IMR-90 (cell line): ENCODE measurements around the gene PRDM2. TPM values are rescaled to one million over a fixed set of nuclear protein-coding genes. Genes with fewer than 3 reads are reported as not detected.

Source experiments
- ATAC-seq: fragments of 200-7000 bp; cut with Tn5 transposase; 2 replicates; pipeline ENCODE4 v1.9.1; 2020; ENCODE audit warnings: low read depth, mild to moderate bottlenecking, moderate library complexity
- BruUV-seq: library from RNA; stranded (reverse); fragments of 400-500 nt; replicated peaks from 2 replicates; lab custom pipeline; 2021; lab: Mats Ljungman, UMichigan
- CTCF ChIA-PET: fragments of 300-600 bp; formaldehyde crosslinking; extraction: SDS; loops from one replicate; lab custom pipeline; 2021; ENCODE audit warnings: antibody characterized with exemption; lab: Yijun Ruan, JAX
- POLR2A ChIA-PET: fragments of 300-600 bp; sonication (Branson Sonifier 250); formaldehyde crosslinking; loops from one replicate; lab custom pipeline; 2022; ENCODE audit warnings: antibody characterized with exemption; ENCODE audit not compliant: unreplicated experiment; lab: Charles Lee
- DNase-seq: peaks from one replicate; pipeline ENCODE4 v3.0.0; 2013
- H2AFZ ChIP-seq: replicated peaks from 2 replicates; pipeline ENCODE3; 2013; ENCODE audit warnings: low read length, mild to moderate bottlenecking; ENCODE audit not compliant: poor library complexity
- H2AK5ac ChIP-seq: 2 replicates; pipeline ENCODE4 v1.6.1; 2013; ENCODE audit warnings: low read depth, low read length, inconsistent platforms
- H2AK9ac ChIP-seq: replicated peaks from 2 replicates; pipeline ENCODE3; 2013; ENCODE audit warnings: mild to moderate bottlenecking, low read depth, low read length, moderate library complexity; ENCODE audit not compliant: poor library complexity
- H2BK120ac ChIP-seq: 2 replicates; pipeline ENCODE4 v1.6.1; 2013; ENCODE audit warnings: low read depth, low read length, inconsistent platforms
- H2BK15ac ChIP-seq: 3 replicates; pipeline ENCODE4 v1.6.1; 2013; ENCODE audit warnings: low read depth, low read length, inconsistent platforms
- H2BK20ac ChIP-seq: 2 replicates; pipeline ENCODE4 v1.6.1; 2013; ENCODE audit warnings: low read depth, mild to moderate bottlenecking, inconsistent platforms, low read length, moderate library complexity
- H2BK5ac ChIP-seq: 2 replicates; pipeline ENCODE4 v1.6.1; 2013; ENCODE audit warnings: mild to moderate bottlenecking, low read depth, low read length, inconsistent platforms; ENCODE audit not compliant: poor library complexity, severe bottlenecking
- H3K14ac ChIP-seq: replicated peaks from 2 replicates; pipeline ENCODE4 v1.6.1; 2013; ENCODE audit warnings: low read depth, low read length, inconsistent platforms
- H3K18ac ChIP-seq: 2 replicates; pipeline ENCODE4 v1.6.1; 2013; ENCODE audit warnings: low read depth, low read length, control low read depth
- H3K23ac ChIP-seq: 2 replicates; pipeline ENCODE4 v1.6.1; 2013; ENCODE audit warnings: low read depth, low read length, inconsistent platforms
- H3K27ac ChIP-seq: 2 replicates; pipeline ENCODE4 v1.5.1; 2013; ENCODE audit warnings: mild to moderate bottlenecking, control low read depth, low read length; ENCODE audit not compliant: insufficient read depth
- H3K27me3 ChIP-seq: 2 replicates; pipeline ENCODE4 v1.6.1; 2013; ENCODE audit warnings: low read length; ENCODE audit not compliant: control insufficient read depth, insufficient read depth
- H3K36me3 ChIP-seq: 2 replicates; pipeline ENCODE4 v1.6.1; 2013; ENCODE audit warnings: low read length, mixed read lengths; ENCODE audit not compliant: control insufficient read depth, insufficient read depth
- H3K4ac ChIP-seq: 2 replicates; pipeline ENCODE4 v1.6.1; 2013; ENCODE audit warnings: low read depth, low read length, inconsistent platforms
- H3K4me1 ChIP-seq: 2 replicates; pipeline ENCODE4 v1.6.1; 2013; ENCODE audit warnings: low read length, mixed read lengths; ENCODE audit not compliant: control insufficient read depth, insufficient read depth
- H3K4me2 ChIP-seq: 2 replicates; pipeline ENCODE4 v1.6.1; 2013; ENCODE audit warnings: low read depth, mild to moderate bottlenecking, control low read depth, low read length, moderate library complexity
- H3K4me3 ChIP-seq: 2 replicates; pipeline ENCODE4 v1.5.1; 2013; ENCODE audit warnings: low read depth, mild to moderate bottlenecking, control low read depth, low read length, moderate library complexity; ENCODE audit not compliant: insufficient read depth
- H3K56ac ChIP-seq: 2 replicates; pipeline ENCODE4 v1.6.1; 2013; ENCODE audit warnings: low read length, inconsistent platforms; ENCODE audit not compliant: insufficient read depth; ENCODE audit errors: extremely low read depth
- H3K79me1 ChIP-seq, 2 experiments: 2 replicates each; pipeline ENCODE4 v1.6.1; 2013; ENCODE audit warnings: low read length in 2 of 2, inconsistent platforms in 1 of 2, low read depth in 1 of 2
- H3K9ac ChIP-seq: 2 replicates; pipeline ENCODE4 v1.6.1; 2013; ENCODE audit warnings: low read depth, low read length, control low read depth
- H3K9me1 ChIP-seq: 2 replicates; pipeline ENCODE4 v1.6.1; 2013; ENCODE audit warnings: low read length, inconsistent platforms; ENCODE audit not compliant: insufficient read depth
- H3K9me3 ChIP-seq: 2 replicates; pipeline ENCODE4 v1.6.1; 2013; ENCODE audit warnings: low read length; ENCODE audit not compliant: control insufficient read depth, insufficient read depth
- H4K20me1 ChIP-seq: 2 replicates; pipeline ENCODE4 v1.6.1; 2013; ENCODE audit warnings: low read length, inconsistent platforms; ENCODE audit not compliant: insufficient read depth
- H4K5ac ChIP-seq: 2 replicates; pipeline ENCODE4 v1.6.1; 2013; ENCODE audit warnings: mild to moderate bottlenecking, low read depth, low read length, control low read depth
- H4K8ac ChIP-seq, 2 experiments: 2 replicates each; pipeline ENCODE4 v1.6.1; 2013; ENCODE audit warnings: low read depth in 2 of 2, low read length in 2 of 2, control low read depth in 1 of 2, inconsistent platforms in 1 of 2
- H4K91ac ChIP-seq: 2 replicates; pipeline ENCODE4 v1.6.1; 2013; ENCODE audit warnings: low read depth, low read length, inconsistent platforms; ENCODE audit not compliant: insufficient read depth
- BHLHE40 ChIP-seq: fragments of 150-350 bp; IDR thresholded peaks from 2 replicates; pipeline ENCODE4 v1.6.1; 2016; ENCODE audit warnings: mild to moderate bottlenecking, low read depth, low read length
- CEBPB ChIP-seq: IDR thresholded peaks from 2 replicates; pipeline ENCODE4 v1.6.1; 2012; ENCODE audit warnings: low read depth, low read length, improper control_type of control experiment
- CHD1 ChIP-seq: IDR thresholded peaks from 2 replicates; pipeline ENCODE4 v1.6.1; 2012; ENCODE audit warnings: low read depth, low read length, improper control_type of control experiment
- FOS ChIP-seq: fragments of 150-350 bp; IDR thresholded peaks from 2 replicates; pipeline ENCODE4 v1.6.1; 2016; ENCODE audit warnings: low read depth, low read length
- MAFK ChIP-seq: IDR thresholded peaks from 2 replicates; pipeline ENCODE4 v1.6.1; 2012; ENCODE audit warnings: low read depth, low read length, improper control_type of control experiment
- MAZ ChIP-seq: IDR thresholded peaks from 2 replicates; pipeline ENCODE4 v1.6.1; 2012; ENCODE audit warnings: low read depth, mild to moderate bottlenecking, low read length, improper control_type of control experiment, moderate library complexity, borderline replicate concordance
- MXI1 ChIP-seq: IDR thresholded peaks from 2 replicates; pipeline ENCODE4 v1.6.1; 2012; ENCODE audit warnings: low read depth, mild to moderate bottlenecking, low read length, moderate library complexity, borderline replicate concordance
- NFE2L2 ChIP-seq: fragments of 150-350 bp; IDR thresholded peaks from 2 replicates; pipeline ENCODE4 v1.6.1; 2016; ENCODE audit warnings: low read depth, mild to moderate bottlenecking, low read length
- POLR2A ChIP-seq: IDR thresholded peaks from 2 replicates; pipeline ENCODE4 v1.6.1; 2012; ENCODE audit warnings: mild to moderate bottlenecking, low read depth, low read length
- RAD21 ChIP-seq: IDR thresholded peaks from 2 replicates; pipeline ENCODE4 v1.6.1; 2012; ENCODE audit warnings: low read length, improper control_type of control experiment
- RCOR1 ChIP-seq: IDR thresholded peaks from 2 replicates; pipeline ENCODE4 v1.6.1; 2012; ENCODE audit warnings: mild to moderate bottlenecking, low read length, improper control_type of control experiment; ENCODE audit not compliant: insufficient replicate concordance
- RFX5 ChIP-seq: IDR thresholded peaks from 2 replicates; pipeline ENCODE4 v1.8.0; 2012; ENCODE audit warnings: low read depth, mild to moderate bottlenecking, low read length, moderate library complexity
- SMC3 ChIP-seq: fragments of 150-350 bp; IDR thresholded peaks from 2 replicates; pipeline ENCODE4 v1.6.1; 2016; ENCODE audit warnings: low read depth, mild to moderate bottlenecking, antibody characterized with exemption, low read length, moderate library complexity
- WGBS, 2 experiments: methylation state at CpG; one replicate each; pipeline versions ENCODE4 v1.1.5 to v1.1.7; 2013; ENCODE audit warnings: missing lambda C conversion rate in 2 of 2; ENCODE audit not compliant: insufficient read length in 1 of 2; ENCODE audit errors: extremely low coverage in 2 of 2; 5-methylcytosine and 5-hydroxymethylcytosine counted together
- dilution Hi-C: fragments of 300-500 bp; cut with HindIII; formaldehyde crosslinking; loops from one replicate; pipeline ENCODE4 v1.14.3; 2018; ENCODE audit warnings: low sequenced_read_pairs; ENCODE audit not compliant: unreplicated experiment
- in situ Hi-C: fragments of 300-500 bp; cut with MboI; formaldehyde crosslinking; loops from 3 replicates; pipeline ENCODE4 v1.14.3; 2019; ENCODE audit warnings: low sequenced_read_pairs, inconsistent platforms, mixed read lengths
- intact Hi-C: fragments of 100-400 bp; cut with micrococcal nuclease; formaldehyde crosslinking; loops from 2 replicates; pipeline ENCODE4 v1.10.0; 2022
- polyA plus RNA-seq, 3 experiments: library from polyadenylated mRNA; depleted of rRNA; stranded (reverse); fragments of >200 nt; gene quantifications; 2 replicates each; pipeline ENCODE4 v1.2.3, GENCODE V29; 2012; ENCODE audit warnings: low replicate concordance in 1 of 3
- total RNA-seq: library from RNA; depleted of rRNA; stranded (reverse); fragments of >200 nt; gene quantifications from 2 replicates; pipeline ENCODE4 v1.2.3, GENCODE V29; 2012
- TF ChIP-seq, protein P1 (sequence below): fragments of 150-350 bp; IDR thresholded peaks from 2 replicates; pipeline ENCODE4 v1.6.1; 2016; ENCODE audit warnings: low read depth, mild to moderate bottlenecking, low read length, moderate library complexity, borderline replicate concordance
- TF ChIP-seq, protein P2 (sequence below): fragments of 150-350 bp; IDR thresholded peaks from 2 replicates; pipeline ENCODE4 v1.6.1; 2017; ENCODE audit warnings: mild to moderate bottlenecking, antibody characterized with exemption, low read length, low read depth
- TF ChIP-seq, protein P3 (sequence below): conservative IDR thresholded peaks from 2 replicates; pipeline ENCODE4 v1.5.1; 2012; ENCODE audit warnings: mild to moderate bottlenecking, low read depth, low read length, improper control_type of control experiment

Gene PRDM2
- total and polyA plus RNA-seq, 2 of the 4 experiments (the other 2 are of a cell fraction) = 3.4 to 8.9 TPM

DNA sequence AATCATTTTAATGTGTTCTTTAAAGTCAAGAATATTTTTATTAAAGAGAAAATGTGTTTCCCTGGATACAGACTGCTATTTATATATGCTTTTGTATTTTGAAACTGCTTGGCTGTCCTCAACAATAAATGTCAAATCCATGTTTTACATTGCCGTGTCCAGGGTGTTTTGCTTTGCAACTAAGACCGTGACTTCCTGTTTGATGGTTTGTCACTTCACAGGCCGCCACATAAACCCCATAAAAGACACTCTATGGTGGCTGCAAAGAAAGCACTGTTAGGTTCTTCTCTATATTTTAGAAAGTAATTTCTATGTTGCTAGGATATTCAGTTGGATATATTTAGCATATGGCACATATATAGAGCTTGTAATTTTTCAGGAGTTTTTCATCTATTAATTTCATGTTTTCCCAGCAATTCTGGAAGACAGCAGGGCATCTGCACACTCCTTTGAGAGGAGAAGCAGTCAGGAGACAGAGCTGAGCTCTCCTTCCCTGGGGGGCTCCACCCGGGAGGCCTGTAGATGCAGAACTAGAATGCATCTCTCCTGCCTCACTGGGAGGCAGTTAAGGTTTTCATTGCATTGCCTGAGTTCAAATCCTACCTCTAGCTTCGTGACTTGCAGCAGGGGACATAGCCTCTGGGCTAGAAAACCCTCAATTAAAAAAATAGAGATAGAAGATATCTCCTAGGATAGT is 33.1 kb downstream of the PRDM2 start:
- intact Hi-C loops = no loop called here
- TF ChIP-seq MAZ (no peak), POLR2A (no peak), RAD21 (no peak), NFE2L2 (no peak), BHLHE40 (no peak), SMC3 (no peak), MAFK (no peak), RCOR1 (no peak), CHD1 (no peak), RFX5 (no peak), CEBPB (no peak), FOS (no peak), MXI1 (no peak)
- TF ChIP-seq, protein P1, sequence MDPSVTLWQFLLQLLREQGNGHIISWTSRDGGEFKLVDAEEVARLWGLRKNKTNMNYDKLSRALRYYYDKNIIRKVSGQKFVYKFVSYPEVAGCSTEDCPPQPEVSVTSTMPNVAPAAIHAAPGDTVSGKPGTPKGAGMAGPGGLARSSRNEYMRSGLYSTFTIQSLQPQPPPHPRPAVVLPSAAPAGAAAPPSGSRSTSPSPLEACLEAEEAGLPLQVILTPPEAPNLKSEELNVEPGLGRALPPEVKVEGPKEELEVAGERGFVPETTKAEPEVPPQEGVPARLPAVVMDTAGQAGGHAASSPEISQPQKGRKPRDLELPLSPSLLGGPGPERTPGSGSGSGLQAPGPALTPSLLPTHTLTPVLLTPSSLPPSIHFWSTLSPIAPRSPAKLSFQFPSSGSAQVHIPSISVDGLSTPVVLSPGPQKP = no peak
- TF ChIP-seq, protein P2, sequence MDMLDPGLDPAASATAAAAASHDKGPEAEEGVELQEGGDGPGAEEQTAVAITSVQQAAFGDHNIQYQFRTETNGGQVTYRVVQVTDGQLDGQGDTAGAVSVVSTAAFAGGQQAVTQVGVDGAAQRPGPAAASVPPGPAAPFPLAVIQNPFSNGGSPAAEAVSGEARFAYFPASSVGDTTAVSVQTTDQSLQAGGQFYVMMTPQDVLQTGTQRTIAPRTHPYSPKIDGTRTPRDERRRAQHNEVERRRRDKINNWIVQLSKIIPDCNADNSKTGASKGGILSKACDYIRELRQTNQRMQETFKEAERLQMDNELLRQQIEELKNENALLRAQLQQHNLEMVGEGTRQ = no peak
- TF ChIP-seq, protein P3, sequence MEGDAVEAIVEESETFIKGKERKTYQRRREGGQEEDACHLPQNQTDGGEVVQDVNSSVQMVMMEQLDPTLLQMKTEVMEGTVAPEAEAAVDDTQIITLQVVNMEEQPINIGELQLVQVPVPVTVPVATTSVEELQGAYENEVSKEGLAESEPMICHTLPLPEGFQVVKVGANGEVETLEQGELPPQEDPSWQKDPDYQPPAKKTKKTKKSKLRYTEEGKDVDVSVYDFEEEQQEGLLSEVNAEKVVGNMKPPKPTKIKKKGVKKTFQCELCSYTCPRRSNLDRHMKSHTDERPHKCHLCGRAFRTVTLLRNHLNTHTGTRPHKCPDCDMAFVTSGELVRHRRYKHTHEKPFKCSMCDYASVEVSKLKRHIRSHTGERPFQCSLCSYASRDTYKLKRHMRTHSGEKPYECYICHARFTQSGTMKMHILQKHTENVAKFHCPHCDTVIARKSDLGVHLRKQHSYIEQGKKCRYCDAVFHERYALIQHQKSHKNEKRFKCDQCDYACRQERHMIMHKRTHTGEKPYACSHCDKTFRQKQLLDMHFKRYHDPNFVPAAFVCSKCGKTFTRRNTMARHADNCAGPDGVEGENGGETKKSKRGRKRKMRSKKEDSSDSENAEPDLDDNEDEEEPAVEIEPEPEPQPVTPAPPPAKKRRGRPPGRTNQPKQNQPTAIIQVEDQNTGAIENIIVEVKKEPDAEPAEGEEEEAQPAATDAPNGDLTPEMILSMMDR = no peak
- no peak for ATAC-seq
- no peak overlapping the region for H2AFZ ChIP-seq
- H3K9me3 ChIP-seq = no peaks in the 10 kb centered on the region
- peaks cover 3% of the 10 kb centered on the region; the same call in 1 of the 2 replicates for H3K36me3 ChIP-seq
- peaks cover 7% of the 10 kb centered on the region; the same call in 1 of the 2 replicates for H3K4me1 ChIP-seq
- no peak overlapping the region for H3K14ac ChIP-seq
- 0 out of 4 replicates have a peak, but pooled peaks cover 0 to 3% of the 10 kb centered on the region in 2 experiments for H3K79me1 ChIP-seq
- no peak overlapping the region for H3K4me3 ChIP-seq
- no peak overlapping the region for H3K4ac ChIP-seq
- H3K9ac ChIP-seq = no peak overlapping the region
- peaks cover 5% of the 10 kb centered on the region; the same call in 1 of the 2 replicates for H3K9me1 ChIP-seq
- no peaks in the 10 kb centered on the region for H4K20me1 ChIP-seq
- no peak overlapping the region for H2BK5ac ChIP-seq
- dilution Hi-C loops = no loop called here
- no peak overlapping the region for H2BK20ac ChIP-seq
- no peak overlapping the region for H3K23ac ChIP-seq
- WGBS, 2 experiments = no CpG with 5 or more reads among the region's 5 CpGs
- H2AK5ac ChIP-seq = no peak overlapping the region
- no peak overlapping the region for H2BK120ac ChIP-seq
- no peak overlapping the region for H3K56ac ChIP-seq
- H3K27me3 ChIP-seq = no peaks in the 10 kb centered on the region
- no peak for DNase-seq
- no peak overlapping the region for H4K91ac ChIP-seq
- H2AK9ac ChIP-seq = no peak overlapping the region
- no TSS peak for BruUV-seq
- H4K8ac ChIP-seq = no peak overlapping the region
- H4K5ac ChIP-seq = no peak overlapping the region
- ChIA-PET CTCF (no interaction called here), POLR2A (no interaction called here)
- no peak overlapping the region for H3K4me2 ChIP-seq
- H3K27ac ChIP-seq = no peak overlapping the region
- H3K18ac ChIP-seq = no peak overlapping the region
- no peak overlapping the region for H2BK15ac ChIP-seq
- in situ Hi-C loops = no loop called here
